ENCODE measurements around the gene SPATA6L.

GRCh38 chr9:4654084-4654483 lies 12.2 kb downstream of the SPATA6L start:
- TF ChIP-seq, protein P1, sequence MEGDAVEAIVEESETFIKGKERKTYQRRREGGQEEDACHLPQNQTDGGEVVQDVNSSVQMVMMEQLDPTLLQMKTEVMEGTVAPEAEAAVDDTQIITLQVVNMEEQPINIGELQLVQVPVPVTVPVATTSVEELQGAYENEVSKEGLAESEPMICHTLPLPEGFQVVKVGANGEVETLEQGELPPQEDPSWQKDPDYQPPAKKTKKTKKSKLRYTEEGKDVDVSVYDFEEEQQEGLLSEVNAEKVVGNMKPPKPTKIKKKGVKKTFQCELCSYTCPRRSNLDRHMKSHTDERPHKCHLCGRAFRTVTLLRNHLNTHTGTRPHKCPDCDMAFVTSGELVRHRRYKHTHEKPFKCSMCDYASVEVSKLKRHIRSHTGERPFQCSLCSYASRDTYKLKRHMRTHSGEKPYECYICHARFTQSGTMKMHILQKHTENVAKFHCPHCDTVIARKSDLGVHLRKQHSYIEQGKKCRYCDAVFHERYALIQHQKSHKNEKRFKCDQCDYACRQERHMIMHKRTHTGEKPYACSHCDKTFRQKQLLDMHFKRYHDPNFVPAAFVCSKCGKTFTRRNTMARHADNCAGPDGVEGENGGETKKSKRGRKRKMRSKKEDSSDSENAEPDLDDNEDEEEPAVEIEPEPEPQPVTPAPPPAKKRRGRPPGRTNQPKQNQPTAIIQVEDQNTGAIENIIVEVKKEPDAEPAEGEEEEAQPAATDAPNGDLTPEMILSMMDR (IDR thresholded peaks at IDR 0.05 in 2 of 3, conservative IDR thresholded peaks at IDR 0.05 in 1 of 3; ENCODE audit: control insufficient read depth in 2 of 3, extremely low read depth in 1 of 3, insufficient read depth in 1 of 3, low read depth in 3 of 3, low read length in 3 of 3) = no peak
- TF ChIP-seq BACH1 (IDR thresholded peaks at IDR 0.05; ENCODE audit: borderline replicate concordance) = no peak
- TF ChIP-seq HCFC1 (IDR thresholded peaks at IDR 0.05; ENCODE audit: low read length) = no peak
- TF ChIP-seq POLR2A (IDR thresholded peaks at IDR 0.05; ENCODE audit: low read depth, low read length) = no peak
- TF ChIP-seq FOXK2 (IDR thresholded peaks at IDR 0.05) = no peak
- TF ChIP-seq USF2 (IDR thresholded peaks at IDR 0.05; ENCODE audit: borderline replicate concordance, low read depth, low read length) = no peak
- no peak for TF ChIP-seq CHD2 (IDR thresholded peaks at IDR 0.05; ENCODE audit: borderline replicate concordance, low read depth, low read length)
- TF ChIP-seq GATAD2B (conservative IDR thresholded peaks at IDR 0.05; ENCODE audit: low read depth) = no peak
- no peak for TF ChIP-seq TAF1 (IDR thresholded peaks at IDR 0.05; ENCODE audit: borderline replicate concordance, low read depth, low read length)

All from GM12878 (cell line).